NCI-H146 treated with DMSO at 0.1 percent for 48 hours (cell line): ENCODE data around the gene RPP25L.
A peak's percentile ranks its signal among the peaks of the same experiment; 100 is the strongest.

Source experiments
- DNase-seq: peaks from one replicate; lab custom pipeline; 2025; ENCODE audit not compliant: unreplicated experiment; lab: John Stamatoyannopoulos, UW

The RPP25L gene

DNA sequence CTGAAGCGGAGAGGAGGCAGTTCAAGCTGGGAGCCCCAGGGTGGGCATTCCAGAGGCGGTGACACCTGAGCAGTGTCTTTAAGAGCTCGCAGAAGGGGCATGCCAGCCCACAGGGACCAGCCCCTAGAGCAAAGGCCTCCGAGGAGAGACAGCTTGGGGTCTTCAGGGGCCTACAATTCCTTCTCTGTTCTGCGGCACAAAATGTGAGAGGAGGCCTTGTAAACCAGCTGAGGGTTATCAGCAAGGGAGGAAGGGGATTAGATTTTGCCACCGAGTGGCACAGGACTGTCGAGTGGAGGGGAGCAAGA lies 26.2 kb upstream of the RPP25L start:
- DNase-seq = no peak

DNA sequence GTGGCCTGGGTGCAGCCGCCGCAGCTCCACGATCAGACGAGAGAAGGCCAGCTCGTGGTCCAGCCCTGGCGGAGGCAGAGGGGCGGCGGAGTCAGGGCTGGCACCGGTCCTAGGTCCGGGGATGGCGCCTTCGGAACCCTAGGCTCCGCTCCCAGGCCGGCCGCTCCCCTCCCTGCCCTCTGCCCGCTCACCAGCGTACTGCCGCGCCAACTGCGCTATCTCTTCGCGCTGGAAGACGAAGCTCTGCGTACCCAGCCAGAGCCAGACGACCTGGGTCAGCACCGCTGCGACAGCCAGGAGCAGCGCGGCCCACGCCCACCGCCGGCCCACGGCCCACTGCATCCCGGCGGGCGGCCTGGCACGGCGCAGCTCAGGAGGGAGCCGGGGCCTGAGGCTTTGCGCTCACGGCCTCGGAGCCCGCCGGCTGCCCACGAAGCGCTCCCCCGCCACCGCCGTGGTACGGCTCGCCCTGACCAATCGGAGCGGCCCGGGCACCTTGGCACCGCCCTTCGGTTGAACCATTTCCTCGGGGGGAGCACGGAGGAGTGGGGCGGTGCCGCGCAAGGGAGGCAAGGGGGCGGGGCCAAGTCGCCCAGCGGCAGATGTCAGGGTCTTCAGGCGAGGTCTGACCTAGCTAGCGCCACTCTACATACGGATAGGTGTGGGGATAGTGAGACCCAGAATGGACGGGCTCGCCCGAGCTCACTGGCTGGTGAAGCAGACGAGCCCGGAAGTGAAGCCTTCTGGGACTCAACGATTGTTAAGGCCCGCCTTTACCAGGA lies 25.6 kb upstream of the RPP25L start, which contains the start of gene SIGMAR1:
SIGMAR1 (minus strand) TSS at position 432 of the 782 bp plus-strand sequence; CDS start at position 342, 90 bp downstream.
- DNase-seq = peak; percentile 91

DNA sequence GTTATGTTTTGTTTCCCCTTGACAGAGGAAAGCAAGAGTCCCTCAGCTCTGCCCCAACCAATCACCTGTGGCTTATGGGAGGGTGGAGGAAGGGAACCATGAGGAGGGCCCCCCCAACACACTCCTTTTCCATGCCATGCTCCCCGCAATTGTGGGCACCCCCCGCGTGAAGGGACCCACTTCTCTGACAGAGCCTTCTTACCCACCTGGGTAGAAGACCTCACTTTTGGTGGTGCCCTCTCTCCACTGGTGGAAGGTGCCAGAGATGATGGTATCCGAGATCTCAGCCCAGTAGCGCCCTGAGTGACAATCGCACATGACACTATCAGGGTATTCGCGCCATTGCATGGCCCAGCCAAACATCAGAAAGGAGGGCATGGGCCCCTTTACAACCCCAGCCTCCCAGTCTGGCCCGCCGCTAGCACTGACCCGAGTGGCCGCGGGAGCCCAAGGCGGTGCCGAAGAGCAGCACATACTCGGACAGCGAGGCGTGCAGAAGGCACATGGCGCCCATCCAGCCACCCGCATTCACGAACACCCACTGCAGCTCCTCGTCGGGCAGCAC lies 25.0 kb upstream of the RPP25L start:
- no peak for DNase-seq

DNA sequence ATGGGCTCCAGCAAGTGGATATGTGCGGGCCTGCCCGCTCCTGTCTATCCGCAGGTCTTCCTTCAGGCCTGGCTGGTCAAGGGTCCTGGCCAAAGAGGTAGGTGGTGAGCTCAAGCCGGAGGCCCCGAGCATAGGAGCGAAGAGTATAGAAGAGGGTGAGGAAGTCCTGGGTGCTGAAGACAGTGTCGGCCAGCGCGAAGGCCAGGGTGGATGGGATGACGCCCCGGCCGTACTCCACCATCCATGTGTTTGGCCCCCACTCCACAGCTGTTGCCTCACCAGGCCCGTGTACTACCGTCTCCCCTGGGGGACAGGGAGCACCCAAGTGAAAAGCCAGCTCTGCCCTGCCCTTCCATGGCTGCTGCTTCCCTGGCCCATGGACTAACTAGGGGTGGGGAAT lies 23.7 kb upstream of the RPP25L start:
- DNase-seq = no peak

DNA sequence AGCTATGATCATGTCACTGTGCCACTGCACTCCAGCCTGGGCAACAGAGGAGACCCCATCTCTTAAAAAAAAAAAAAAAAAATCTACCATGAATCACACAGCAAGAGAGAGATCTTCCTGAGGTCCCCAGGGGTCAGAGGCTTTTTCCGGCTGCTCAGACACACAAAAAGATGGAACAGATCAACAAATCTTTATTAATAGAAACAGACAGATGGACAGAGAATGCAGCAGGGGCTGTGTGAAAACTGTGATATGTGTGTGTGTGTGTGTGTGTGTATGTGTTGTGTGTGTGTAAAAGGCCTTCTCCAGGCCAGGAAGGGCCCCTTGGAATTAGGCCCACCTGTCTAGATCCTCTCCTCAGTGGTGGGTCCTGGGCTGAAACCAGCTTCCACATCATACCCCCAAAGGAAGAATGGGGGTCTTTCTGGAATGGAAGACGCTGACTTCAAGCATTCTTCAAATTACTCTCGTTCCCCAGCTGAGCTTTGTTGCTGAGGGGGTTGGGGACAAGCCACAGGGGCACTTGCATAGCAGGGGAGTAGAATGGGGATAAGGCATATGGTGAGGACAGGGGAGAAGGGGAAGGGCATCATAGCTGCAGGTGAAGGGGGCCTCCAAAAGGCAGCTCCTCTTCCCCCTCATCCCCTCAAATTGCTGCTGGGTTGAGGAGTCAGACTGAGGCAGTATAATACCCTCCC lies 22.8 kb upstream of the RPP25L start:
- DNase-seq = no peak

DNA sequence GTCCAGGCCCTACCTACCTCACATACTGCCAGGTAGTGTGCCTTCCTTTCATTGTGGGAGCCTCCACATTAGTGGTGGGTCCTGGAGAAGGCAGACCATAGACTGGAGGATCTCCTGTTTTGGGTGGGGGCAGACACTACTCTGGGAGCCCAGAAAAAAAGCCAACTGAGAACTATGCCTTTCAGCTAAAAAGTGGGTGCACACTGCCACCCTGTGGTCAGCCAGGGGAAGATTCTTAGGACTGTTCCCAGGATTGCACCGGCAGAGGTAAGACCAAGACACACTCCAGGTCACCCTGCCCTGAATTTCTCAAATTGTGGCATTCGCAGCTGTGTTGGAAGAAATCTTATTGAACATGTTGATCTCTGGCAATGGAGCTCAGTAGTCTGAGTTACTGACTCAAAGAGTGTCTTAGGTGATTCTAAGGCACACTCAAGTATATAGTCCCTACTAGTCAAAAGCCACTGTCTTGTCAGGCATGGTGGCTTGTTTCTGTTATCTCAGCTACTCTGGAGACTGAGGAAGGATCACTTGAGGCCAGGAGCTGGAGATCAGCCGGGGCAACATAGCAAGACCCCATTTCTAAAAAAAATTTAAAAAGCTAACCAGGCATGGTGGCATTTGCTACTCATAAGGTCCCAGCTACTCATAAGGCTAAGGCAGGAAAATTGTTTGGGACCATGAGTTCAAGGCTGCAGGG lies 22.1 kb upstream of the RPP25L start:
- peak; percentile 58 for DNase-seq

DNA sequence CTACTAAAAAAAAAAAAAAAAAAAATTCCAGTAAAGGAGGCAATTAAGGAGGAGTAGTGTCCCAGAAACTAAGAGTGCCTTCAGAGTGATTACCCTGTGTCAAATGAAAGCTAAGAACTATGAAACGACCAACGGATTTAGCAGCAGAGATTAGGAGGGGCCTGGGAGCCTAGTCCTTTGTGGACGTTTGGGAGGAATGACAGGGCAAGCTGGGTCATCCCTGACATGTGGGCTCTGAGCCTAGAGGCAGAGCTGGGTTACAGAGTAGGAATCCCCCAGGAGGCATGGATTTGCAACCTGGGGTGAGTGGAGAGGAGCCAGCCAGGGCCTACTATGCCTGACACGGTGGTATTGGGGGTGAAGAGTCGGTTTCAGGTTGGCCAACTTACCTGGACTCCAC lies 21.3 kb upstream of the RPP25L start:
- no peak for DNase-seq

DNA sequence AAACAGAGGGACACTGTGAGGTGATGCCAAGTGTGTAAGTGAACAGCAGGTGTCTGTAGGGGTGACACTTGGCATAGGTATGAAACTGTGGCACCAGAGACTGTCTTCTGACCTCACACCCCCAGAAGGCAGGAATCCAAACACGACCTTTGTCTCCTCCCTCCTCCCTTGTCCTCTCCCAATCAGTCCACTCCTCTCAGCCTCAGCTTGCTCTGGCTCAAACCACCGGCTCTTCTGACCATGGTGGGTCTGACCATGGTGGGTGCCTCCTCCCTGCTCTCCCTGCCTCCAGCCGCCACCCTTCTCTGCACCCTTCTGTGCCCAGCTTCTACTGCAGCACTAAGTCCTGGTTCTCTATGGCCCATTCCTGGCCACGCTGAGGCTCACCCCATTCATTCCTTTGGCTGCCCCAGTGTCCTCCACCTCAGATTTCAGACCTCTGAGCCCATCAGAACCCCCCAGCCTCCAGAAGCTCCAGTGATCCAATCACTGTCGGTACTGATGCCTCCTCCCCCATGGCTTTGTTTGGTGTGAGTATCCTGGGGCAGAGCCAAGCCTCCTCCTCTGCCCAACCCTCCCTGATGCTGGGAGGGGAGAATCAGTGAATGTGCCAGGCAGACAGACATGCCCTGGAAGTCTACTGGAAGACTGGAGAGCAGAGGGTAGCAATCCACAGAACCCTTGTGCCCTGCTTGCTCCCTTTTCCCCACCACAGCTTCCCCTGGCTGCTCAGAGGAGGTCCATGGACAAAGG lies 18.7 kb upstream of the RPP25L start:
- no peak for DNase-seq

DNA sequence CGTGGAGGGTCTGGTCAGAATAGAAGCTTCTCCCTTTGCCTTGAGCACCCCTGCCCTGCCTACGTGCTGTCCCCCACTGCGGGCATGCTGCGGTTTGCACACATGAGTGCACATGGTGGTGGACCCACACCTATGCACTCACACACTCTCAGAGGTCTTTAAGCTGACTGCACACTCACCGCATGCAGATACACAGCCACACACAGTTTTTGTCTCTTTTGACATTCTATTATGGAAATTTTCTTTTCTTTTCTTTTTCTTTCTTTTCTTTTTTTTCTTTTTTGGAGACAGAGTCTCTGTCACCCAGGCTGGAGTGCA lies 17.6 kb upstream of the RPP25L start:
- no peak for DNase-seq

DNA sequence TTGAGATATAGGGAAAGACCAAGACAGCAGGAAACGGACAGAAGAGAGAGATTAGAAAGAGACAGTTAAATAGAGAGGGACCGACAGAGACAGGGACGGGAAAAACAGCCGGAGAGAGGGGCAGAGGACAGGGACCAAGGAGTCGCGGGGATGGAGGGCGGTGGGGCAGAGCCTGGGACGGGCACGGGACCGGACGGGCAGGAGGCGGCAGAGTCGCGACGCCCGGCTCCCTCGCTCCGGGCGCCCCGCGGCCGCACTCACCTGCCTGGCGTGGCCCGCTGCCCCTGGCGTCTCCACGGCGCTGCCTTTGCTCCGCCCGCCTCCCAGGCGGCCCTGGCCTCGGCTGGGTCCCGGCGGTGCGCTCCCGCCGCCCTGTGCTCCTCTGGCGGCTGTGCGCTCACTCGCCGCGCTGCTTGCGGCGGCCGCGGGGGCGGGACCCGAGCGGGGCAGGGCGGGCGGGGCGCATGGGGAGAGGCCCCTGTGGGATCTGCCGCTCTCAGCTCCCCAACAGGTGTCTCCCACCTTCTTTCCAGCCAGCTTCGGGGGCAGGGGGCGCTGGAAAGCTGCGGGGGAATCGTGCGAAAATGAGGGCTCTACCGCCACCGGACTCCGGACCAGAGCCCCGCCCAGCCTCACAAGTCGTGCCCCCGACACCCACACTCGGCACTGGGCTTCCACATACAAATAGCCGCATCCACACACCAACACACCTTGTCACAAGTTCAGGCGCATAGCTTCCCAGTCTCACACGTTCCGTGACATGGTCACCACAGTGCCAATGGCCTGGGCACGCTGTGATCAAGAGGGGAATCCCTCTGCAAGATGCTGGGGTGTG lies 17.0 kb upstream of the RPP25L start, which contains the start of gene ARID3C:
ARID3C (minus strand) TSS at position 411 of the 835 bp plus-strand sequence. CDS start 1,052 bp downstream, outside the sequence.
- DNase-seq = peak; percentile 39

DNA sequence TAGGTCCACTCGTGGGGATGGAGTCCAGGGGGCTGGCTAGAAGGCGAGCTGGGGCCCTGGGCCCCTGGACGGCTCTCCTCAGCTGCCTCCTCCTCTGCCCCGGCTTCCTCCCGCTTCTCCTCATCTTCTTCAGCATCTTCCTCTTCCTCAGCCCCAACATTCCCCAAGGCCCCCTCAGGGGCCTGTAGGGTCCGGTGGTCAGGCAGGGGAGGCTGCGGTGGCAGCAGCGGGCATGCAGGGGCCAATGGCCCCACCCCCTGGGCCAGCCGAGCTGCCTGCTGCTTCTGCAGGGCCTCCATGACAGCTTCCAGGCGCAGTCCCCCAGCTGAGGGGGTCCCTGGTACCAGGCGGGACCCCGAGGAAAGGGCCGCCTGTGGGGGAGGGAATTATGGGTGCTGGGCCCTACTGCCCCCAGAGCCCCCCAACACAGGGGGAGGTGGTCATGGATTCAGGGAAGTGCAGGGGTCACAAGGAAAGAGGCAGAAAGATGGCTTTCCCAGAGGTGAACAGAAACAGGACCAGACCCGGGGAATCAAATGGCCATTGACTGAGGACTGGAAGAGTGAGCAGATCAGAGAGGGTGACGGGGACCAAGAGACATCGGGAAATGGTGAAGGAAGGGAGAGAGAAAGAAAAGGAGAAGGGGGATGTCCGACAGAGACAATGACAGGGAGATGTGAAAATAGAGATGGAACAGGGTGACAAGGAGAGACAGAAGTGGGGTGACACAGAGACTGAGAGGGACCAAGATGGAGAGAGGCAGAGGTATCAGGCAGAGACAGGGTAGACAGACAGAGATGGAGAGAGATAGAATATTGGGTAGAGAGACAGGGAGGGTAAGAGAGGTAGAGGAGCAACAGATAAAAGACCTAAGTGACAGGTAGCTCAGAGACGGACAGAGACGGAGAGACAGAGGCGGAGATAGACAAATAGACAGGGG lies 16.1 kb upstream of the RPP25L start:
- no peak for DNase-seq

DNA sequence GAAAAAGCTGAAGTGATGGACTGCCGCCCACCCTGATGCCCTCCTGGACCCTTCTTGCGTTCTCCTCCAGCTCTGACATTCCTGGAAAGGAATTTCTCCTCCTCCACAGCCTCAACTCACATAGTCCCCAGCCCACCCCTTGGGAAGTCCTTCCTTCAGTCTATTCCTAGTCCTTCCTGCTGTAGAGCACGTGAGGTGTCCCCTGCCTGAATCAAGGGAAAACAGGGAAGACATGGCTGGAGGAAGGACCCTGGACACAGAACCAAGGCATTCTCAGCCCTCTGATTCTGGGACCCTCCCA lies 13.2 kb upstream of the RPP25L start:
- DNase-seq = no peak

DNA sequence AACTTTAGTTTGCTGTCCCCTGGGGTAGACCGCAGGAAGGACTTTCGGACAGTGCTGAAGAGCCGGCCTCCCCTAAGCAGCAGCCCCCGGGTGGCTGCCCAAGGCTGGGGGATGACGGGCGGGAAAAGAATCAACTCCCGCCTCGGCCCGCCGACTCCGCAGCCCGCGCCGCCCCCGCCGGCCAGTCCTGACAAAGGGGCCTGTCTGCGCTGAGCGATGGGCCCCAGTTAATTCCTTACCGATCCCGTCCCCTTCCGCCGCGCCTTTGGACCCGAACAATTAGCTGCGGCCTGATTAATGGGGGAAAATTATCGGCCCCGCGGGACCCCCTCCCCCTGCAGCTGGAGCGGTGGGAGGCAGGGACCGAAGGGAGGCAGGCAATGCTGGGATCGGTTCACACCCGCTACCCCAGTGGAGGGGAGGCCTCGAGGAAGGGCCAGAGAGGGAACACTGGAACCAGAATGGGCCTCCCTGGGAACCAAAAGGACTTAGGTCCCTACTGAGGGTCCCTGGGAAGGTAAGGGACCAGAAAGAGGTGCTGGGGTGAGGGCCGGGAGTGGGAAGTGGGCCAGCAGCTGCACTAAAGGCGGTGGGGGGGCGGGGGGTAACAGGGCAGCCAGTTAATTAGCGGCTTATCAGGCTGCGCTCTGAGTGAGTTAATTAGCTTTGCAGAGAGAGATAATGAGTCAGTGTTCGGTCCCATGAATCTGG lies 12.7 kb upstream of the RPP25L start:
- DNase-seq = no peak

DNA sequence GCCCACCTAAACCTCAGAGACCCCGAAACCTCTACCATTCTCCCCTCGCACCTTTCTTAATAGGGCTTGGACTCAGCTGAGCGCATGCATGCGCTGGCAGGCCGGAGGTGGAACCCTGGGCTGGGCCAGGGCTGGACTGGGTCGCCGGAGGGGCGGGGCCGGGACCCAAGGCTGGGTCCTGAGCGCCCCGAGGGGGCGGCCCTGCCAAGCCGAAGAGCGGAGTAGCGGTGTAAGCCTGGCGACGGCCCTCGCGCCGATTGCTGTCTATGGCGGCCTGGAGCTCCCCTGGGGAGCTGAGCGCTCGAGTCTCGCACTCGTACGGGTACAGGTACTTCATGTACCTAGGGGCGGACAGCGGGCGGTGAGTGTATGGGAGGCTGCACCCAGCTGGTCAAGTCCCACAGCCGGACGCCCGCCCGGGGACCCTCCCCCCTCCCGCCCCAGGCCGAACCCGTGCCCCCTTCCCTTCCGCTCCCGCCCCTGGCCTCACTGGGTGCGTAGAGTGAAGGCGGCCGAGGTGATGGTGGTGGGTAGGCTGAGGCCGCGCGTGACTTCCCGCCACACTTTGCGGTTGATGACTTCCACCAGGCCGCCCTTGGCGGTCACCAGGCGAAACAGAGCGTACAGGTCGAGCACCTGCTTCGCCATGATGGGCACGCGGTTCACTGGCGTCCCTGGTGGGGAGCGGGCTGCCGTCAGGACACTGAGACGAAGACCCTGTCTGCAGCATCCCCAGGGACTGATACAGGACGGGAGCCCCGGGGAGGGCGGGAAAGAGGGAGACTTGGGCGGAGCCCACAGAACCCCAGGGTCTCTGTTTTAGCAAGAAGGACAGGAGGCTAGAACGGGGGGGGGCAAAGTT lies 11.7 kb upstream of the RPP25L start:
- DNase-seq = no peak

DNA sequence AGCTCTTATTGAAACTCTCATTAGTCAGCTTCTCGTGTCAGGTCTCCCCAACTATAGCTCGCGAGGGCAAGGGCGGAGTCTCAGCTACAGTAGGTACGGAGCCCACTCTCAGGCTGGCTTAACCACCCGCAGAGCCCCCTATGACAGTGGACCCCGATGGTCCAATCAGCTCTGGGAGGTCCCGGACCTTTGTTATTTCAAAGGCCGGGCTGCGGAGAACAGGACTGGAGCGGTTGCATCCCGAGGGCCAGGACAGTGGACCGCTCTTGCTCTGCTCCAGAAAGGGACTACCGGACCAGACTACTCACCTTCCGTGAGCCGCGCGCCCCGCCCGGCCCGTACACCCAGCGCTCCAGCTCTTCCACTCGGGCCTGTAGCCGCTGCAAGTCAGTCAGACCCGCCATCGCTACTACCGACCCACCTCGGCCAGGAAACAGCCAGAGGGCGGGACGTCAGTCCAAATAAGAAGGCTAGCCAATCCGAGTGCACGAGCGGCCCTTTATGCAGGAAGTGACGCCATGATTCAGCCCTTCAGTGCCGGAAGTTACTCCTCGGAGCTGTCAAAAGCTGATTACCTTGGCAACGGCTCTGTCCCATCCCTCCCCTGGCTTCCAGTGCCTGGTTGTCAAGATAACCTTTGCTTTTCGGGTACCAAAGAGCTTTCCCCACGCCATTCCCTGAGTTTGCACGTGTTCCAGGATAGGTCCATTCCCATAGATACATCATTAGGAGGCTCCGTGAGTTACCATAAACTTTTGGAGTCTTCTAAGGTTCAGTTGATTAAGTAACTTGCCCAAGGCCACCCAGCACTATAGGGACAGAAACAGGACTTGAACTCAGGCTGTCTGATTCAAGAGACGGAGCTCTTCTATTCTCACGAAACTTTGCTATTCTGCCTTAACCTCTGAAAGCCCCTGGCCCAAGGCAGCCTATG lies 8.4 kb upstream of the RPP25L start, which contains the start of gene DCTN3:
DCTN3 (minus strand) TSS at position 435 of the 934 bp plus-strand sequence; CDS start at position 404, 31 bp downstream.
- peak; percentile 97 for DNase-seq

DNA sequence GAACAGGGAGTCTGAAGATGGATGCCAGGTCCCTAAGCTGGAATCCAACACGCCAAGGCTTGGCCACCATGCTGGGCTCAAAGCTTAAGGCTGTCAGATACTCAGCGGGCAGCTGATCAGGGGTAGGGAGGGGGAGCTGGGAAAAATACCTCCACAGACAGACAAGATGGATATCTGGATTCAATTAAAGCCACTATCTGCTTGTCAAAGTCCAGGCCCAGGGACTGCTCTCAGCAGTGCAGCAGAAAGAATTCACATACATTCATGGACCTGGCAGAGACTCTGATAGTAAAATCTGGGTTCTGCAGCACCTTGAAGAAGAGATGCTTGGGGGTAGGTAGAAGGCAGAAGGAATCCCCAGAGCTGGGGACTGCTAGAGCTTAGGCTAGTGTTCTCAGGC lies 3.2 kb upstream of the RPP25L start:
- DNase-seq = no peak
